NCI-H524 treated with DMSO at 0.1 percent for 48 hours (cell line): ENCODE results near the gene UMPS.
"Not testable (repeated sequence)": the region's sequence is repeated elsewhere in the genome, so short reads cannot be mapped to it uniquely, and the experiment has no call there.

Experiments used
- DNase-seq: peaks from one replicate; lab custom pipeline; 2025; lab: John Stamatoyannopoulos, UW

Gene UMPS

GRCh38 chr3:124780356-124780755 lies 50.1 kb downstream of the UMPS start:
- DNase-seq, result no peak

- no peak for DNase-seq
Observed at GRCh38 chr3:124780761-124781475, 50.7 kb downstream of the UMPS start.

- no peak for DNase-seq
Observed at GRCh38 chr3:124781476-124782376, 51.5 kb downstream of the UMPS start.

GRCh38 chr3:124782377-124782712 lies 52.1 kb downstream of the UMPS start:
- DNase-seq, result not testable (repeated sequence)

- no peak for DNase-seq
Observed at GRCh38 chr3:124783696-124784095, 53.4 kb downstream of the UMPS start.

- DNase-seq, result no peak
Observed at GRCh38 chr3:124784686-124785382, 54.6 kb downstream of the UMPS start.

- no peak for DNase-seq
Observed at GRCh38 chr3:124785973-124786372, 55.7 kb downstream of the UMPS start.

GRCh38 chr3:124786511-124787241 lies 56.4 kb downstream of the UMPS start:
- no peak for DNase-seq

- no peak for DNase-seq
Observed at GRCh38 chr3:124787476-124788195, 57.4 kb downstream of the UMPS start.

- DNase-seq, result no peak
Observed at GRCh38 chr3:124788254-124788745, 58.0 kb downstream of the UMPS start.

GRCh38 chr3:124789103-124789502 lies 58.9 kb downstream of the UMPS start:
- not testable (repeated sequence) for DNase-seq

- DNase-seq, result no peak
Observed at GRCh38 chr3:124791142-124791541, 60.9 kb downstream of the UMPS start.

GRCh38 chr3:124791639-124792151 lies 61.4 kb downstream of the UMPS start:
- no peak for DNase-seq

- DNase-seq, result no peak
Observed at GRCh38 chr3:124792341-124793040, 62.2 kb downstream of the UMPS start.

GRCh38 chr3:124793054-124793739 lies 62.9 kb downstream of the UMPS start:
- DNase-seq, result no peak

- no peak for DNase-seq
Observed at GRCh38 chr3:124796477-124796876, 66.2 kb downstream of the UMPS start.

GRCh38 chr3:124797426-124797945 lies 67.2 kb downstream of the UMPS start:
- peak; percentile 84 for DNase-seq
